Amygdala (tissue), 56 donors: ENCODE data around the gene IQCB1.
"Not testable (repeated sequence)": the region's sequence is repeated elsewhere in the genome, so short reads cannot be mapped to it uniquely, and the experiment has no call there.

Experiments
- DNase-seq, 56 donors: peaks; one replicate each; lab custom pipeline; 2025; lab: John Stamatoyannopoulos, UW

Gene IQCB1

DNA sequence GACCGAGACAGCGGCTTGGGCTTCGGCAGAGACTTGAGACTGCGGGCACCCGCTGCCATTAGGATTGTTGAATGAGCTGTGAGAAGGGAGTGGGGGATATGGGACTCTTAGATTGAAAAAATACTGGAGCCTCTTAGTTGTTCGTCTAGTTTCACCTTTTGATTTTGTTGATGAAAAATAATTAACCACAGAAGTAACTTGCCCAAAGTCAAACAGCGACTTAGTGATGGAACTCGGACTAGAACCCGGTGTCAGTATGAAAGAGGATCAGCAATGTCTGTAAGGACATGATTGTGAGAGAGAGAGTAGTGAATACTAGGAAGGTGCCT lies 84.8 kb downstream of the IQCB1 start:
- no peak for DNase-seq

DNA sequence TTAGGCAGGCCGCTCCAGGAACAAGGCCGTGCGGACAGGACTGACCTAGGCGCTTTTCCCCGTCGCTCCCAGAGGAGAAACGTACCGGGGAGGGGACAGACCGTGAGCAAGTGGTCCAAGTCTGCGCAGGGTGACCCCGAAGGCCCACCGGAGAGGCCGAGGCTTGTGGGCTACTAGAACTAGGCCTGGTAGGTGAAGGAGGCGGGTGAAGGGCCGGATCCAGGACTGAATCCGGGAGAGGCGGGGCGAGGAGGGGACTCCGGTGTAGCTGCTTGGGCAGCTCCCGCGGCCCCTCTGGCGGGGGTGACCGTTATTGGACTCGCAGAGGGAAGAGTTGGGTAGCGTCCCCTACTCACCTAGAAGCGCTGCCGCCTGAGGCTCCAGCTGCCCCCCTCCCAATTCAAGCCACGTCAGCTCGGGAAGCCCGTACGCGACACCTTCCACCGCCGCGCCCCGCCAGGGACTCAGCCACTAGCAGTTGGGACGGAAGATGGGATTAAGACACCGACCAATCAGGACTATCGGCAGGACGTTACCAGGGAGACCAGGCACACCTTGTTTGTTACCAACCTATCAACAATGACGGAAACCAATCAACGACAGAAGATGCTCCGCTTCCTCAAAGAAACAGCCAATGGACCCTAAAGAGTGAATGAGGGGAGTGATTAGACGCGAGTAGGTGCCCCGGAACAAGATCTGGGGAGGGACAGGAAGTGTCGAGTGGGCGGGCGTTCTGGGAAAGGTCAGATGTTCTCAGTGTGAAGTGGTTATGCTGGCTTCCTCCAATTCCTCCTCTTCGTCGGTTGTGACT lies 85.4 kb downstream of the IQCB1 start, which contains the start of gene GOLGB1:
TSS of gene GOLGB1 (minus strand) at position 466 of the 811 bp plus-strand sequence. CDS start 18,770 bp downstream, outside the sequence.
- peak; percentile 53 to 99 (median 95) for DNase-seq

DNA sequence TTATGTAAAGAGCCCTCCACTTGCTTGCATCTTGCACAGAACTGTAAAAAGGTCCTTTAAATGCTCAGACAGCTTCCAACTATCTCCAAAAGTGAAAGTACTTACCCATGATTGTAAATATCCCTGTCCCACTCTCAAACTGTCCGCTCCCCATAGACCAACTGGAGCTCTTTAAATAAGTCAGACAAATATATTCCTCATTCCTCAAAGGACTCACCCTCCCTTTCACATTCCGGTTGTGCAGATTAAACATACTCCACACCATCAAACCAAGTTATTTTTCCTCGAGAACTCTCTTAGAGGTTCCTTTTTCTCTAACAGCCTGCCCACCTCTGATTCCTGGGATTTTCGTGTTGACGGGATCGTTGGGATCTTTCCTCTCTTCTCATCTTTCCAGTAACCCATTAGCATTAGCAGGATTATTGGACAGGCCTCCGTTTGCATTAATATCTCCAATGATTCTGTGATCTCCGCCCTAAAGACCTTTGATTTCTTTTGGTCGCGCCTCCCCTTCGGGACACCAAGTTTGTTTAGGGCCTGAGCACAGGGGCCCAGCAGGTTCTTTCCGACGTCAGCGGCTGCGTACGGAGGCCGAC lies 86.1 kb downstream of the IQCB1 start:
- no peak for DNase-seq

DNA sequence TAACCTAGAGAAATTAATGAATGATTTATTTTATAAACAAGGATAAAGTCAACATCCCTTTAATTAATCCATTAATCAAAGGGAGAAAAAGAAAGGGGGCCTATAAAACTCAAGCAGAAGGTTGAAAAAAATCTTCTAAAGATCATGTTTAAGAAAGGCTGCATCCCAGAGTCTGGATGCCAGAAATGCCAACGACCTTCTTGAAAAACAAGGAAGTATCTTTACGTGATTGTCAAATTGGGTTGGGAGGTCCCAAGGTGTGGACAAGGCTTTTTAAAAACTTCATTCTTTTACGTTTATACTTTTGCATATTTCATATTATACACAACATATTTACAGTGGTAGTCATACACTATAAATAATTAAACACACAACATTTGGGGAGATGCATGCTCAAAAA lies 86.9 kb downstream of the IQCB1 start:
- no peak for DNase-seq

DNA sequence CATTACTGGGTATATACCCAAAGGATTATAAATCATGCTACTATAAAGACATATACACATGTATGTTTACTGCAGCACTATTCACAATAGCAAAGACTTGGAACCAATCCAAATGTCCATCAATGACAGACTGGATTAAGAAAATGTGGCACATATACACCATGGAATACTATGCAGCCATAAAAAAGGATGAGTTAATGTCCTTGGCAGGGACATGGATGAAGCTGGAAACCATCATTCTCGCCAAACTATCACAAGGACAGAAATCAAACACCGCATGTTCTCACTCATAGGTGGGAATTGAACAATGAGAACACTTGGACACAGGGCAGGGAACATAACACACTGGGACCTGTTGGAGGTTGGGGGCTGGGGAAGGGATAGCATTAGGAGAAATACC lies 91.8 kb downstream of the IQCB1 start:
- not testable (repeated sequence) for DNase-seq

DNA sequence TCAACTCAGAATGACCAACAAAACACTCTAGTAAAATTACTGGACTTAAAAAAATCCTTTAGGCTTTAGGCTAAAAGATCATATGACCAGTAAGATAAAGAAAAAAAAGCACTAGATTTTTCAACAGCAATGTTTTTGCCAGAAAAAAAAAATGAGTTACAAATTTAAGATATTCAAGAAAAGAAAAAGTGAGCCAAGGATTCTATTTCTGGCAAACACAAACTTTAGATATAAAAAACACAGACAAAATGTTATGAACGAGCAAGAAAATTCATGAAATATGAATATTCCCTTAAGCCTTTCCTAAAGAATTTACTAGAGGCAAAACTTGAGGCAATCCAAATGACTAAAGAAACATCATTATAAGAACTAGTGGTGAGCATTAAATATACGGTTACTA lies 94.0 kb downstream of the IQCB1 start:
- DNase-seq = no peak

DNA sequence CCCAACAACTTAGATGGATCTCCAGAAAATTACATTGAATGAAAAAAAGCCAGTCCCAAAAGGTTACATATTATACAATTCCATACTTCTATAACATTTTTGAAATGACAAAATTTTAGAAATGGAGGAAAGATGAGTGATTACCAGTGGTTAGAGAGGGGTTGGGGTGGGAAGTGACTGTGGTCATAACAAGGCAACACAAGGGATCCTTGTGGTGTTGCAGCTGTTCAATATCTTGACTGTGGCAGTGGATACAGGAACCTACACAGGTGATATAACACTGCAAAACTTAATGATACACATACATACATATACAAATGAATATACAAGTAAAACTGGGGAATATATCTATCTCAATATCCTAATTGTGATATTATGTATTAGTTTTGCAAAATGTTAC lies 95.0 kb downstream of the IQCB1 start:
- DNase-seq = no peak

DNA sequence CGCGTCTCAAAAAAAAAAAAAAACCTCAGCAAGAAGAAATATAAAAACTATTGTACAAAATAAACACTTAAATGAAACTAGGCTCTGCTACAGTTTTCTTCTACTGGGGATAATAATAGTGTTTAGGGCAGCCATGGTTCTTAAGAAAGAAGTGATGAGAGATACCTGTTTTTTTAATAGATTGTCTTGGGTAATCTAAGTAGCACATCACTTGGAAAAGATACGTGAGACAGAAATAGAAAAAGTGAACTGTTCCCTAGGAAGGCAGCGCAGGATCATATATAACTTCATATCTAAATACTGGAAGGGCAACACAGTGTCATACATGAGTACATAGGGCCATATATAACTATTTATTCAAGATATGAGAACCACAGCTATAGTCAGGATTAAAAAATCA lies 97.2 kb downstream of the IQCB1 start:
- DNase-seq = no peak

DNA sequence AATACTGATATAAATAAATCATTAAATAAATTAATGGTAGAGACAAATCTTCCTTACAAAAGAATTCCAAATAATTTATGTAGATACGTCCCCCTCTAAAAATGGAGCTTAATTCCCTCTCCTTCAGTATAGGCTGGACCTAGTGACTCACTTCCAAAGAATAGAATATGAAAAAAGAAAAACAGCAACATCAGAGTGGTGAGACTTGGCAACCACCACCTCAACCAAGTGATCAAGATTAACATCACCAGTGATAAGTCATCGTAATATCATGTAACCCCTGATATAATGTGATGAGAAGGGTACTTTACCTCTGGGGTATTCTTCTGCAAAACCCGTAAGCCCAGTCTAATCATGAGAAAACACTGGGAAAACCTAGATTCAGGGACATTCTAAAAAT lies 98.7 kb downstream of the IQCB1 start:
- no peak for DNase-seq

DNA sequence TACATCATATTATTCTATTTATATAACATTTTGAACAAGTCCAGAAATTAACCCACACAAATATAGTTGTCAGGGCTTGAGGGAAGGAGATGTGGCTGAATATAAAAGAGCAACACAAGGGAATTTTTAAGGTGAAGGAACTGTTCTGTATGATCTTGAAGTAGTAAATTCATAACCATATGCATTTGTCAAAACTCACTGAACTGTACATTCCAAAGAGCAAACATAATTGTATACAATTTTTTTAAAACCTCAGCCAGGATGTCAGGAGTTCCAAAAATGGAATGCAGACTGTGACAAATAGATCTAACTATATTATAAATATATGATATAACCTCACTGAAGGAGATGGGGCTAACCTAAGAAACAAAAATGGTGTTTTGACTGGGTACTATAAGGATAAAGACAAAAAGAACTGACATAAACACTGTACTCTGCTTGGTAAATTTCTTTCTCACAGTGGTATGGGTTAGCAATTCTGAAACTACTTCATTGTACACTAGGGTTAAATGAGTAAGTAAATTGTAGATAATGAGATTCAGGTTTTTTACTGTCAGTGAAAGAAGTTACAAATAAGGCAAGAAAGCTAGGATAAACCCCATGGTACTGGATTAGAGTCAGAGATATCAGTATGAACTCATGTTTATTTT lies 99.7 kb downstream of the IQCB1 start:
- no peak for DNase-seq

DNA sequence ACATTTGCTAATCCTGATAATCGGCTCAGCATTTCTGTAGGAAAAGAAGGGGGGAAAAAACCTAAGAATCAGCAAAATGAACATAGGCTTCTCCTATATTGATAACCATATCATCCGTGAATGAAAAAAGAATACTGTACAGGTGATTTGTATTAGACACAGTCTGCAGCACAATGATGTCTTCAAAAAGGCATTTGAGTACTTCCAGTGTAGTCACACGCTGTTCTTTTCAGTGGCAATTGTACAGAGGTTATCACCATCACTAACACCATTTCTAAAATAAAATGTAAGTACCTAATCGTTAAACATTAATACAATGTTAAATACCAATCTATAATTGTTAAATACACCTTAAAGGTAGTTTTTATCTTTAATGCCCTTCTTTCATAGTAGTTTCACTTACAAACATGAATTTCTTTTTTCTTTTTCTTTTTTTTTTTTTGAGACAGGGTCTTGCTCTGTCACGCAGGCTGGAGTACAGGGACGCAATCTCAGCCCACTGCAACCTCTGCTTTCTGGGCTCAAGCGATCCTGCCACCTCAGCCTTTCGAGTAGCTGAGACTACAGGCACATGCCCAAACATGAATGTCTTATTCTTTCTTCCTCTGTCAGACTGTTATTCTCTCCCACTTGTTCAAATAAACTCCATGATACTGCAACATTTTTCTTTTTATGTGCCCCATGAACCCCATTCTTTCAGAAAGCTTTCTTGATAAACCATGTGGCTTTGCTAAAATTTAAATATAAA lies 103.7 kb downstream of the IQCB1 start:
- no peak for DNase-seq

DNA sequence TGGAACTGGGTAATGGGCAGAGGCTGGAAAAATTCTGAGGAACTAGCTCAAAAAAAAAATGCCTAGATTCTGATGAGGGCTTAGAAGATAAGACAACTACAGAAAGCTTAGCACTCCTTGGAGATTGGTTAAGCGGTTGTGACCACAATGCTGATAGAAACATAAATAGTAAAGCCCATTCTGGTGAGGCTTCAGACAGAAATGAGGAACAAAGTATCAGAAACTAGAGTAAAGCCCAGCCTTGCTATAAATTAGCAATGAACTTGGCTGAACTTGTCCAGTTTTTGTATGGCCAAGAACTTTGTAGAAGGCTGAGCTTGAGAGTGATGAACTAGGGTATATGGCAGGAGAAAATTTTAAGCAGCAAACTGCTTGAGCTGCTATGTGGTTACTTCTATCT lies 110.7 kb downstream of the IQCB1 start:
- DNase-seq = no peak

DNA sequence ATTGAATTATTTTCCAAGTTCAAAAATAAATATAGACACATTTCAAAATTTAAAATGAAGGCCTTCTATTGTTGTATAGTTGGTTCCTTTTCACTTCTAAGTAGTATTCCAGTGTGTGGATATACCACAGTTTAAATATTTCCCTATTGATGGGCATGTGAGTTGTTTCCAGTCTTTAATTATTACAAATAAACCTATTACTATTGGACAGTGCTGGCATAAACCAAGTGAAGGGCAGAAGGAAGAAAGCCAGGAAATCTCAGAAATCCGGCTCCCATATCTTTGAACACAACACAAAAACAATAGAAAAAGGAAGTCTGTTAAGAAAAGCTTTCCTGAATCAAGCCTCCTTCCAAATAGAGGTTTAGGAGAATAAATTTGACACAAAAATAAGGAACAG lies 111.4 kb downstream of the IQCB1 start:
- DNase-seq = no peak

DNA sequence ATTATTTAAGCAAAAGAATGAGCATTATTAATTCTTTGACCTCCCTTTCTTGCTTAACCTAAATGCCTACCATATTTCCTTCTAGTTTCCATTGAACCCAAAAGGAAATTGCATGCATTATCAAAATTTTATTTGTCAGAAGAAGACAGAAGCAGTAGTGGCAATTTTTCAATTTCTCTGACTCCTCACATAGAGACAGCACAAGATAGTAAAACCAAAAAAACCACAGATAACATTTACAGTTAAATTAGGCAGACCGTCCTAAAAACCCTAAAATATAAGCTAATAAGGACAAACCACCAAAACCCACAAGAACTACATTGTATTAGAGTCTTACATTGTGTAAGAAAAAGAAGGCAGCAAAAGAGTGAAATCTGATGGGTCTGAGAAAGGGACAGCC lies 112.4 kb downstream of the IQCB1 start:
- no peak for DNase-seq

DNA sequence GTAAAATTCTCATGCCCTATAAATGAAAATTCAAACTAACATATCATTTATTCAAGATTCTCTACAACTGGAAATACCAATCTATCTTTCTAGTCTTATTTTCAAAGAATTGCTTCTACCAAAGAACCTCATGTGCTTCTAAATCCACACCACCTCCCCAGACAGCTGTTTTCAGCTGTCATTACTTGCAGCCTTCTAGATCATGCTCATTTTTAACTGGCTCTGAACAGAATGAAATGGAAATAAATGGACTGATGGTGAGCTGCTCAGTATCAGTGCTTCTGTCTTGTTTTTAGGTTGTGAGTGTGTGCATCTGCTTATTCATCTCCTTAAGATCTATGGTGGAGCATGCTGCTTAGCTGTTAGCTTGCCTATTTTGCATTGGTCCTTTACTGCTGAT lies 114.7 kb downstream of the IQCB1 start:
- no peak for DNase-seq
